ENCODE data around the gene CRYBG2. TPM values are rescaled to one million over a fixed set of nuclear protein-coding genes. Genes with fewer than 3 reads are reported as not detected.

CRYBG2 gene
- total RNA-seq, 1 donor from 2014 or later = 1.1 TPM

DNA sequence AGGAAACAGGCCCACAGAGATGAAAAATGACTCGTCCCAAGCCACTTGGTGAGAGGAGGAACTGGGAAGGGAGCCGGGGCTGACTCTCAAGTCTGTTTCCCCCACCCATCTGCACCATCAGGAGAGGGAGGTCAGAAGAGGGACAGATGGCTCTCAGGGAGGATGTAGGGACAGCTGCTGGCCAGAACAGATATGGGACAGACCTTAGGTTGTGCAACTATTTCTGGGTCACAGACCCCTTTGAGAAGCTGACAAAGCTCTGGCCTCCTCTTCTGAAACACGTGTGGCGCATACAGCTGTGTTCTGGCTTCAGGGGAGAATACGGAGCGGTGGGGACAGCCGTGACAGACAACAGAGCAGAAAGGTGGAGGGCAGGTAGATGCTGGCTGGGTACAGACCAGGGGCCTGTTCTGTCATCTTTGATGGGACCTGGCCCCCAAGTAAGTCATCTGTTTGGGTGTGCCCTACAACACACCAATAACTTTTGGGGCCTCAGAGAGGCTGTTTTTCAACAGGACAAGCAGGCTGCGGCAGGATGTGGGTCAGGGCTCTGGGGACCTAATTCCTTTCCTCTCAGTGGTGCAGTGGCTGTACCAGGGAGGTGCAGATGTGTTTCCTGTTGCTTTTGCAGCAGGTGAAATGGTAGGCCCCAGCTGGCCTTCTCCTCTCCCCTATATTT is 66.8 kb downstream of the CRYBG2 start:
- peaks cover 26% of the 10 kb centered on the region for H3K36me3 Mint-ChIP-seq (ENCODE audit: low read depth)
- peaks cover 92% of the 10 kb centered on the region for H3K4me1 Mint-ChIP-seq
- peak; percentile 94 for DNase-seq
- H3K27me3 Mint-ChIP-seq = no peaks in the 10 kb centered on the region
- peak overlapping the region; percentile 76 for H3K4me3 Mint-ChIP-seq
- H3K9me3 Mint-ChIP-seq = no peaks in the 10 kb centered on the region
- H3K27ac Mint-ChIP-seq = peak overlapping the region; percentile 98
- intact Hi-C loops (cut with micrococcal nuclease) = loop anchor here (2.0 kb wide), 1 partner anchor 78 kb away; no protein-coding TSS in a partner anchor

DNA sequence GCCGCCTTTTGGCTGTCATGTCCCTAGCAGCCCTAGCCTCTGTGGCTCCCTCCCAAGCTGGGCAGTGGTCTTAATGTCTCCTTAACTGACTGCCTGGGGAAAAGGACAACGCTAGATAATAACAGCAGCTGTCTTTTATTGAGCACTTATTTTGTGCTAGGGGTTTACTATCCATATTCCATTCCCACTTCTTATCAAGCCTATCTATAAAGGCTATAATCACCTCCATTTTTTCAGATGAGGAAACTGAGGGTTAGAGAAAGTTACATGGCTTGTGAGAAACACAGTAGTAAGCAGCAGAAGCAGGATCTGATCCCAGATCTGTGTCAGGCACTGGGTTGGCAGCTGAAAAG is 67.9 kb downstream of the CRYBG2 start:
- Mint-ChIP-seq H3K27me3 (no peaks in the 10 kb centered on the region), H3K36me3 (ENCODE audit: low read depth) (peaks cover 31% of the 10 kb centered on the region)
- no peak for DNase-seq

DNA sequence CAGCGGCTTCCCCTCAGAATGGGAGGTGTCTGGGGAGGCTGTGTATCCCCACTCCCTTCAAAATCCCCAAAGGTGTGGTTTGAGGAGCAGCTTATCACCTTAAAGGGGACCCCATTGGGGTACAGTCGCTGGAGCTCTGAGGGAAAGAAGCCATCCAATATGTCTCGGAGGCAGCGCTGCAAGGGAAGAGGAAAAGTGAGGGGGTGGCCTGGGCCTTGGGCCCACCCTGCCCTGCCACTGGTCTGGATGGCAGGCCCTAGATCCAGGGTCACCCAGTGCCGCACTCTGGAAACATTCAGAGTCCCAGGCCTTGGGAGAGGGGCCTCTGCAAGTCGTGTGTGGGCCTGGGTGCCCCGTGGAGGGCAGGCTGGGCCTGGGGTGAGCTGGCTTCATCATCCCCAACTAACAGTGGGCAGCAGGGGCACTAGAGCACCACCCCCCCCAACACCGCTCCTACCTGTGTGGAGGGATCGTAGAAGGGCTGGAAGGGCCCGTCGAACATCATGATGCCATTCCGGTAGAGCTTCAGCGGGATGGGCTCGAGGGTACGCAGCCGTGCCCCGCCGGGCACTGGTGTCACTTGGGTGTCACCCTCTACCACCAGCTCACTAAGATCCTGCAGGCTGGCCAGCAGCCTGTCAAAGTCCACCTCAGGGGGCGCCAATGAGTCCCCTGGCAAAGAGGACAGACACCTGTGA is 68.4 kb downstream of the CRYBG2 start:
- H3K36me3 Mint-ChIP-seq (ENCODE audit: low read depth) = peaks cover 35% of the 10 kb centered on the region
- H3K4me1 Mint-ChIP-seq = peaks cover 88% of the 10 kb centered on the region
- no peaks in the 10 kb centered on the region for H3K9me3 Mint-ChIP-seq
- intact Hi-C loops (cut with micrococcal nuclease) = loop anchor here (1.0 to 2.0 kb wide), 2 partner anchors 36 to 79 kb away; no protein-coding TSS in a partner anchor
- H3K4me3 Mint-ChIP-seq = peak overlapping the region; percentile 88
- peak overlapping the region; percentile 98 for H3K27ac Mint-ChIP-seq
- DNase-seq = peak; percentile 84
- H3K27me3 Mint-ChIP-seq = no peaks in the 10 kb centered on the region

More for the DNA sequence above, 67.9 kb downstream of the CRYBG2 start:
- intact Hi-C loops (cut with micrococcal nuclease) = loop anchor here (2.0 kb wide), 1 partner anchor 79 kb away; no protein-coding TSS in a partner anchor
- Mint-ChIP-seq H3K4me1 (peaks cover 91% of the 10 kb centered on the region), H3K4me3 (no peak overlapping the region), H3K9me3 (no peaks in the 10 kb centered on the region), H3K27ac (peak overlapping the region; percentile 98)

DNA sequence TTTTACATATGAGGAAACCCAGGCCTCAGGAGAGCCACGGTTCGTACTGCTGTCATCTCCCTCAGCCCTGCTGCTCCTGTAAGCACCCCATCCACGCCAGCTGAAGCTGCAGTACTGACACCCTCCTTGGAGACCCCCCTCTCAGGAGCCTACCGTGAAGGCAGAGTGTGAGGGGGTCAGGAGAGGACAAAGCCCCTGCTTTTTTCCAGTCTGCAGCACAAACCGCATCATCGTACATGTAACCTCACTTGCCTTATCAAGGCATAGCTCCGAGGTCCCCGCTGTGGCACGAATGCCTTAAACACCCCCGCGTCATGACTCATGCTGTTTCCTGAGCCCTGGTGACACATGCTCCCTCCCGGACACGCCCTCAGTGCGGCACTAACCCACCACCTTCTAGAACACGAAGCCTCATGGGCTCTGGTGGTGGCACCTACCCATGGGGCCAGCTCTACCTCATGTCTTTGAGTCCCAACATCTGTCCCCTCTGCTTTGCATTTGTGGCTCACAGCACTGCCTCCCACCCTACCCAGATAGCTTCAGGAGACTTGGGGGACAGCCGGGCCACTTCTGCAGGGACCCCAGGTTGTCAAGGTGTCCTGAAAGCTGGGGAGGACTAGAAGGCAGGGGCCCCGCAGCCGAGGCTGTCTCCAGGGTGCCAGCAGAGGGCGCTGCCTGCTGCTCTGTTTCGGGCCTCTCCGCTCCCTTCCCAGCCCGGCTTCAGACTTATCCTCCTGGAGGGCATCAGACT is 69.2 kb downstream of the CRYBG2 start:
- Mint-ChIP-seq H3K4me1 (peaks cover 82% of the 10 kb centered on the region), H3K27ac (peak overlapping the region; percentile 98), H3K9me3 (no peaks in the 10 kb centered on the region), H3K27me3 (no peaks in the 10 kb centered on the region), H3K36me3 (ENCODE audit: low read depth) (peaks cover 40% of the 10 kb centered on the region), H3K4me3 (peak overlapping the region; percentile 88)
- DNase-seq = peak; percentile 96
- intact Hi-C loops (cut with micrococcal nuclease) = loop anchor here (1.0 kb wide), 2 partner anchors 8 to 37 kb away; no protein-coding TSS in a partner anchor

DNA sequence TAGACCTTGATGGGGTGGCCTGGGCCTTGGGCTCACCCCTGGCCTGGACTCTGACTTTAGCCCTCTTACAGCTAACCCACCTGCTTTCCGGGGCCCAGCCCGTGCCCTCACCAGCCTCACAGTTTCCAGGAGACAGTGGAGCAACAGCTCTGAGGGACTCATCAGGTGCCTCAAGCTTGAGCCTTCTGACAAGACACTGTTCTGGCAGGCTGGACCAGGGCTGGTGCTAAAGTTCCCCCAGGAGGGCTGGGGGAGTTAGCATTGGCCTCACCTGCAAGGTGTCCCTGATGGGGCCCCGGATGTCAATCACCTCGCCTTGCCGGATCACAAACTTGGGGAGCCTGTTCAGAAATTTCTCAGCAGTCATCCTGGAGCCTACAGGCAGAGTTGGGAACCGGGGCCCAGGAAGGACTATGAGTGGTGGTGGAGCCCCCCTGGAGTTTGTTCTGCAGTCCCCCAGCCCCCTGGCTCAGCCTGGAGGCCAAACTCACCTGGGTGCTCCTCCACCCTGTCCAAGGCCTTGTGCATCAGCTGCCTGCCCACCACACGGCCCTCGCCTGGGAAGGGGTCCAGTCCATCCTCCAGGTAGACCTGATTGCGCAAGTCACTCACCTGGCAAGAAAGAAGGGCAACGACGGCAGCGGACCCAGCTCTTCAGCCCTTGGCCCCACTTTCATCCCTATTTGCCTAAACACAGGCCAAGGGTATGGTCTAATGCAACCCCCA is 69.9 kb downstream of the CRYBG2 start:
- Mint-ChIP-seq H3K27me3 (no peaks in the 10 kb centered on the region), H3K27ac (peak overlapping the region; percentile 98), H3K9me3 (no peaks in the 10 kb centered on the region), H3K4me1 (peaks cover 79% of the 10 kb centered on the region), H3K36me3 (ENCODE audit: low read depth) (peaks cover 40% of the 10 kb centered on the region), H3K4me3 (peak overlapping the region; percentile 88)
- DNase-seq = no peak
- intact Hi-C loops (cut with micrococcal nuclease) = loop anchor here (1.0 kb wide), 1 partner anchor 8 kb away; no protein-coding TSS in a partner anchor

DNA sequence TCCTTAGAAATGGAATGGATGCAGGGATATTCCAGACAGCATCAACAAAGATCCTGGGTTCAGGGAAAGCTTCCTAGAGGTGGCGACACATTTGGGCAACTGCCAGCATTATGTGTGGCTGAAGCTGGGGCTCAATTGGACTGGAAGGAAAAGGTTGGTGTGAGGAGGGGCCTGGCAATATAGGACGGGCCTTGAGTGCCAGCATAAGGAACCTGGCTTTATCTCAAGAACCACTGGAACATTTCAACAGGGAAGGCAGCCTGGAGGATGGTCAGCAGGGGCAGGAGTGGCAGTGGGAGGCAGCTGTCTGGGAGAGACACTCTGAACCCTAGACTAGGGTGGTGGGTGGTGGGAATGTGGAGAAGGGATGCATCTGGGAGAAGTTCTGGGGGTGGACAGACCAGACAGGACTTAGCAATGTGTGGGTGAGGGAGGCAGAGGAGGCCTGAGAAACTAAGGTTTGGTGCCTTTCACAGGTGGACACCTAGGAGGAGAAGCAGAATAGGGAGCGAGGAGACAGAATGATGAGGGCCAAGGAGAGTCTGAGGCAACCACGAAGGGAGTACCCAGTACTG is 70.6 kb downstream of the CRYBG2 start:
- intact Hi-C loops (cut with micrococcal nuclease) = no loop called here
- peaks cover 78% of the 10 kb centered on the region for H3K4me1 Mint-ChIP-seq
- DNase-seq = peak; percentile 68
- no peaks in the 10 kb centered on the region for H3K27me3 Mint-ChIP-seq
- H3K27ac Mint-ChIP-seq = peak overlapping the region; percentile 98
- H3K36me3 Mint-ChIP-seq (ENCODE audit: low read depth) = peaks cover 45% of the 10 kb centered on the region
- H3K4me3 Mint-ChIP-seq = peak overlapping the region; percentile 88
- no peaks in the 10 kb centered on the region for H3K9me3 Mint-ChIP-seq

DNA sequence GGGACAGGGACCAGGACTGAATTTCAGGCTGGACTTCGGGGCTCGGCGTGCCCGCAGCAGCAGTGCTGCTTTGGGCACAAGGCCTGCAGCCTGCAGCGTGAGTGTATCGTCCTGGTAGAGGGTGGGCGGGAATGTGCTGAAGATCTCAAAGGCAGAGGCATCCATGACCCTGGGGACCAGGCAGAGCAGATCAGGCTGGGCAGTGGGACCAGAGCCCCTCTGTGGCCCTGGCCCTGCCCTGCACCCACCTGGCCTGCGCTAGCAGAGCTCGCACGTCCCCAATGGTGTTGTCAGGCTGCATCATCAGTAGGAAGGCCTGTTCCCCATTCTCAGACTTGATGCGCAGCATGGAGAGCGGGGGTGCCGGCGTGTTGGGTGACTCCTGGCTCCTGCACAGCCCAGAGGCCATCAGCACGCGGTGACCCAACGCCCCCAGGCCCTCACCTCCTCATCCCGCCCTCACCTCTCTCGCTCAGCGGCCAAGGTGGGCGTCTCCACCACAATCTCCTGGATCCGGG is 71.5 kb downstream of the CRYBG2 start:
- DNase-seq = peak; percentile 61
- H3K27ac Mint-ChIP-seq = peak overlapping the region; percentile 98
- H3K9me3 Mint-ChIP-seq = no peaks in the 10 kb centered on the region
- H3K36me3 Mint-ChIP-seq (ENCODE audit: low read depth) = peaks cover 51% of the 10 kb centered on the region
- H3K27me3 Mint-ChIP-seq = no peaks in the 10 kb centered on the region
- peak overlapping the region; percentile 88 for H3K4me3 Mint-ChIP-seq
- H3K4me1 Mint-ChIP-seq = peaks cover 76% of the 10 kb centered on the region
- intact Hi-C loops (cut with micrococcal nuclease) = no loop called here

DNA sequence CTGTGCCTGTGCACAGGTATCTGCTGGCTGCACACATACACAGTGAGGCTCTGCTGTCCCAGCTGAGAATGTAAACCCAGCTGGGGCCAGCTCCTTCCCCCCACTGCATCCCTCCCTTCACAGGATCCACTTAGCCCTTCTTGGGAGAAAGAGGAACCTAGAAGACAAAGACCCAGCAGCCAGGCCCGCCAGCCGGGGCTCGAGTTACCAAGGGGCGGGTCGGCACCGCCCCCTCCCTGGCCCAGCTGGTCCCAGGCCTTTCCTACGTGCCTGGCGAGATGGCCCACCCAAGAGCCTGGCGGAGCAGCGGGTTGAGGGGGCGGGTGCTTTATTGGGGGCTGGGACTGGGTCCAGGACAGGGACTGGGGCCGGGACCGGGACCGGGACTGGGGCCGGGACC is 72.0 kb downstream of the CRYBG2 start:
- Mint-ChIP-seq H3K36me3 (ENCODE audit: low read depth) (peaks cover 53% of the 10 kb centered on the region), H3K27ac (peak overlapping the region; percentile 80), H3K4me1 (peaks cover 73% of the 10 kb centered on the region), H3K4me3 (peak overlapping the region; percentile 96), H3K27me3 (no peaks in the 10 kb centered on the region), H3K9me3 (no peaks in the 10 kb centered on the region)
- intact Hi-C loops (cut with micrococcal nuclease) = no loop called here
- DNase-seq = peak; percentile 60

DNA sequence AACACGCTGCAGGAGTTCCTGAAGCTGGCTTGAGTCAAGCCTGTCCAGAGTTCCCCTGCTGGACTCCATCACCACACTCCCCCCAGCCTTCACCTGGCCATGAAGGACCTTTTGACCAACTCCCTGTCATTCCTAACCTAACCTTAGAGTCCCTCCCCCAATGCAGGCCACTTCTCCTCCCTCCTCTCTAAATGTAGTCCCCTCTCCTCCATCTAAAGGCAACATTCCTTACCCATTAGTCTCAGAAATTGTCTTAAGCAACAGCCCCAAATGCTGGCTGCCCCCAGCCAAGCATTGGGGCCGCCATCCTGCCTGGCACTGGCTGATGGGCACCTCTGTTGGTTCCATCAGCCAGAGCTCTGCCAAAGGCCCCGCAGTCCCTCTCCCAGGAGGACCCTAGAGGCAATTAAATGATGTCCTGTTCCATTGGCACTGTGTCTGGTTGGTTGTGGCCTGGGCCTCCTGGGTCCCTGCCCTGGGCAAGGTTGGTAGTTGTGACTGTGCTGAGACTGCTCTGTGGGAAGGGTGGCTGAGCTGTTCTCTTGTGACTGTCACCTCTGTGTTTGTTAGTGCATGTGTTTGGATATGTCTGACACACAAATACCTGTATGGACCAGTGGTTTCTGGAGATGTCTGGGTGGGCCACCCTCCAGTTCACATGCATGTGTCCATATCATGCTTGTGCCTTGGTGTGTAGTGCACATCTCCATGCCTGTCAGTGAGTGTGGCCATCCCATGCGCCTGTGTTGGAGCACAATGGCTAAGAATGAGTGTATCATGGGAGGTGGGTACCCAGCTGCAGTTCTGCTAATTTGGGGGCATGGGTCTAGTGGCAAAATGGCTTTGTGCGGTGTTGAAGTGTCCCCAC is 72.6 kb downstream of the CRYBG2 start:
- Mint-ChIP-seq H3K9me3 (no peaks in the 10 kb centered on the region), H3K4me3 (peak overlapping the region; percentile 96), H3K36me3 (ENCODE audit: low read depth) (peaks cover 59% of the 10 kb centered on the region), H3K27ac (peak overlapping the region; percentile 80), H3K4me1 (peaks cover 75% of the 10 kb centered on the region), H3K27me3 (no peaks in the 10 kb centered on the region)
- DNase-seq = peak; percentile 67
- intact Hi-C loops (cut with micrococcal nuclease) = no loop called here

DNA sequence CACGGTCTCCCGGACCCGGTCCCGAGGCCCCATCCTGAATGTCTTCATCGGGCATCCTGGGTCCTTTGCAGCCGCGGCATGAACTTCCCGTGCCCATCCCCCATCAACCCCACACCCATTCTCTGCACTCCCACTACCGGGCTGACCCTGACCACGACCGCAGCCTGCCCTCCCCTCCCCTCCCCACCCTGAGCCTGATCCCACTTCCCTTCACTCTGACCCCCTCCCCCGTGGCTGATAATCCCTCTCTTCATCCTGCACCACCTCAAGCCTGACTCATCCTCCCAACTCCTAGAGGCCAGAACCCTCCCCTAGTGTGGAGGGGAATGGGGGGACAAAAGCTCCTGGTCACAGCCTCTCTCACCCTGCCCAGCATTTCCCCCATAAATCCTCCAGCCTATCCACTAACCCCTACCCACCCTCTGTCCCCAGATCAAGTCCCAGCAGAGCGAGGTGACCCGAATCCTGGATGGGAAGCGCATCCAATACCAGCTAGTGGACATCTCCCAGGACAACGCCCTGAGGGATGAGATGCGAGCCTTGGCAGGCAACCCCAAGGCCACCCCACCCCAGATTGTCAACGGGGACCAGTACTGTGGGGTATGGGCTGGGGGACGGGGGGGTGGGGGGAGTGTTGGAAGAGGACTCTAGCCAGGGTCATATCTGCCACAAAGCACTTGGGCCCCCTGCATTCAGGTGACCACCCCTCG is 73.4 kb downstream of the CRYBG2 start:
- Mint-ChIP-seq H3K27me3 (no peaks in the 10 kb centered on the region), H3K36me3 (ENCODE audit: low read depth) (peaks cover 61% of the 10 kb centered on the region), H3K4me3 (peak overlapping the region; percentile 96), H3K4me1 (peaks cover 74% of the 10 kb centered on the region), H3K9me3 (no peaks in the 10 kb centered on the region), H3K27ac (peak overlapping the region; percentile 88)
- no peak for DNase-seq
- intact Hi-C loops (cut with micrococcal nuclease) = no loop called here

DNA sequence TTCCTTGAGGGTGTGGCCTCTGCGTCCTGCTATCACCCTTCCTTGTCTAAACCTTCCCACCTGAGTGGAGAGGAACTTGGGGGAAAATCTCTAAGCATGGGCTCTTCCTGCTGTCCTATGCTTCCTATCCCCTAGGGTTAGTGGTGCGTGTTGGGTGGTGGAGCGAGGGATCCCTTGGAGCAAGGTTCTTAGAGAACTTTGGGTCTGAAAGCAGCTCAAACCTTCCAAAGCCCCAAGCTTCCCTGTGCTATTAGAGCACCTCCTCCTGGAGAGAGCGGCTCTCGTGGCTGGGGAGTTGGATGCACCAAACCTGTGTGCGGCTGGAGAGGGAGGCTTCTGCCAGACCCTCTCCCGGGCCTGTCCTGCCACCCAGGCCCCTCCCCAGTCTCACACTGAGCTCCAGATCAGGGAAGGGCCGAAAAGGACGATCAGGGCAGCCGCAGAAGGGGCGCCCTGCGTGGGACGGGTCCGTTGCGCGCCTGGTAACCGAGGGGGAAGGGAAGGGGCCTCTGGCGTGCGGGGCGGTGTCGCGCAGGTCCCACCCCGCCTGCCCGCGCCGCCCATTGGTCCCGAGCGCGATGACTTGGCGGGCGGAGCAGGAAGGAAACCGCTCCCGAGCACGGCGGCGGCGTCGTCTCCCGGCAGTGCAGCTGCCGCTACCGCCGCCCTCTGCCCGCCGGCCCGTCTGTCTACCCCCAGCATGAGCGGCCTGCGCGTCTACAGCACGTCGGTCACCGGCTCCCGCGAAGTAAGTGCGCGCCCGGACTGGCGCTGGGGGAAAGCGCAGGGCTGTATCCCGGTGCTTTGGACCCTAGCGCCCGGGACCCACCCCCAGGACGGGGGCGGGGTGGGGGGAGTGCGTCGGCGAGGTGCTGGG is 74.2 kb downstream of the CRYBG2 start, which contains the start of gene SH3BGRL3:
Gene SH3BGRL3 (plus strand): TSS at position 631 of the 877 bp plus-strand sequence. CDS start 70 bp downstream, at position 701.
- peak within 1 kb of the TSS; percentile 97 for H3K27ac Mint-ChIP-seq
- H3K27me3 Mint-ChIP-seq = no peaks in the 10 kb centered on the region
- H3K9me3 Mint-ChIP-seq = no peaks in the 10 kb centered on the region
- intact Hi-C loops (cut with micrococcal nuclease) = loop anchor here (5.0 kb wide), 5 partner anchors 112 to 303 kb away; partner anchors contain the start of genes C1orf232, DHDDS, HMGN2 and PDIK1L
- H3K4me1 Mint-ChIP-seq = peaks cover 74% of the 10 kb centered on the region
- peak within 1 kb of the TSS; percentile 96 for H3K4me3 Mint-ChIP-seq
- peak; percentile 97 for DNase-seq
- peaks cover 60% of the 10 kb centered on the region for H3K36me3 Mint-ChIP-seq (ENCODE audit: low read depth)

All from activated CD4-positive, alpha-beta T cell treated with anti-CD3 and anti-CD28 coated beads, Interleukin-2, amount 10 ng/mL, durations not matched to agents 24 days and 14 days (primary cell).